Esophagus muscularis mucosa (tissue), 4 donors: ENCODE data around the gene DACH2. TPM values are rescaled to one million over a fixed set of nuclear protein-coding genes. Genes with fewer than 3 reads are reported as not detected.

Experiments
- DNase-seq: peaks from one replicate; pipeline ENCODE4 v3.0.0-alpha.2; 2017; ENCODE audit errors: extremely low spot score
- H3K27ac ChIP-seq, 4 donors: fragments of 200-600 bp; sonication (generic); replicated peaks in 1 of 4; 1 replicate in 3 of 4; 2 replicates in 1 of 4; pipeline ENCODE4 v1.5.1; 2016 to 2019; ENCODE audit warnings: mild to moderate bottlenecking in 1 of 4
- H3K27me3 ChIP-seq, 4 donors: fragments of 200-600 bp; sonication (generic); one replicate each; pipeline versions ENCODE4 v1.5.1 to v1.6.0; 2016 to 2019
- H3K36me3 ChIP-seq, 4 donors: fragments of 200-600 bp; sonication (generic); one replicate each; pipeline ENCODE4 v1.5.1; 2016 to 2019
- H3K4me1 ChIP-seq, 4 donors: fragments of 200-600 bp; sonication (generic); one replicate each; pipeline ENCODE4 v1.5.1; 2016 to 2019
- H3K4me3 ChIP-seq, 4 donors: fragments of 200-600 bp; sonication (generic); 1 replicate in 2 of 4; 2 replicates in 2 of 4; pipeline ENCODE4 v1.5.1; 2016 to 2019; ENCODE audit warnings: mild to moderate bottlenecking in 4 of 4, moderate library complexity in 1 of 4
- H3K9me3 ChIP-seq, 4 donors: fragments of 200-600 bp; sonication (generic); 1 replicate in 3 of 4; 2 replicates in 1 of 4; pipeline ENCODE4 v1.5.1; 2016 to 2019
- CTCF ChIP-seq, 3 experiments: fragments of 200-600 bp in 2 of 3; fragments of 450-650 bp in 1 of 3; sonication (generic) in 2 of 3; IDR thresholded peaks; one replicate each; pipeline ENCODE4 v1.5.1; 2017 to 2019; ENCODE audit warnings: antibody characterized with exemption in 3 of 3, mild to moderate bottlenecking in 2 of 3, moderate library complexity in 1 of 3
- EP300 ChIP-seq: sonication (generic); formaldehyde crosslinking; IDR thresholded peaks from one replicate; pipeline ENCODE4 v1.6.1; 2017; ENCODE audit warnings: antibody characterized with exemption
- POLR2A ChIP-seq: fragments of 450-650 bp; IDR thresholded peaks from one replicate; pipeline ENCODE4 v1.6.1; 2017; ENCODE audit warnings: antibody characterized with exemption, moderate library complexity, mild to moderate bottlenecking, low read depth
- POLR2AphosphoS5 ChIP-seq, 2 donors: sonication (generic); formaldehyde crosslinking; IDR thresholded peaks; one replicate each; pipeline ENCODE4 v1.6.1; 2017; ENCODE audit warnings: antibody characterized with exemption in 2 of 2
- WGBS: methylation state at CpG from one replicate; pipeline ENCODE4 v1.1.5; 2018; 5-methylcytosine and 5-hydroxymethylcytosine counted together
- intact Hi-C: fragments of 100-400 bp; cut with DNase I; formaldehyde crosslinking; loops from one replicate; pipeline ENCODE4 v1.15.1; 2023
- total RNA-seq, 4 donors: library from RNA; depleted of rRNA; stranded (reverse); fragments of >200 nt; gene quantifications; one replicate each; pipeline versions ENCODE4 v1.1.0 to v1.2.1, GENCODE V29; 2016

DACH2 gene
- total RNA-seq = under 1 TPM in 1 of 4 donors, not detected in 3; 0.39 TPM

- H3K27ac ChIP-seq = no peak within 1 kb of the TSS
- no peak for DNase-seq
- no peaks in the 10 kb centered on the region for H3K9me3 ChIP-seq
- no peaks in the 10 kb centered on the region for H3K36me3 ChIP-seq
- 23% methylated on average over 31 of the region's 34 CpGs for WGBS
- intact Hi-C loops = no loop called here
- TF ChIP-seq EP300 = no peak
- TF ChIP-seq CTCF (IDR thresholded peaks at IDR 0.05) = no peak
- no peak for TF ChIP-seq POLR2AphosphoS5 (IDR thresholded peaks at IDR 0.05)
- no peak for TF ChIP-seq POLR2A
- peaks cover 0 to 16% (median 14%) of the 10 kb centered on the region in 4 donors for H3K4me1 ChIP-seq
- H3K4me3 ChIP-seq = peak within 1 kb of the TSS; percentile 46 to 59 (median 46)
- H3K27me3 ChIP-seq = peaks cover 0 to 24% (median 0%) of the 10 kb centered on the region in 4 donors
Observed at GRCh38 chrX:86148024-86148511, at the start of gene DACH2. Gene DACH2 (plus strand): TSS chrX:86148451.

- no peaks in the 10 kb centered on the region for H3K36me3 ChIP-seq
- 83% methylated on average over 2 of the region's 2 CpGs for WGBS
- DNase-seq = no peak
- H3K4me3 ChIP-seq = no peak overlapping the region
- no peaks in the 10 kb centered on the region for H3K4me1 ChIP-seq
- no peak overlapping the region for H3K27ac ChIP-seq
- TF ChIP-seq POLR2A (no peak), CTCF (IDR thresholded peaks at IDR 0.05) (no peak), POLR2AphosphoS5 (IDR thresholded peaks at IDR 0.05) (no peak), EP300 (no peak)
- no peaks in the 10 kb centered on the region for H3K9me3 ChIP-seq
- H3K27me3 ChIP-seq = no peaks in the 10 kb centered on the region
- intact Hi-C loops = no loop called here
Observed at GRCh38 chrX:86102341-86102740, 45.9 kb upstream of the DACH2 start.

- Histone ChIP-seq H3K4me3 (no peak overlapping the region), H3K9me3 (no peaks in the 10 kb centered on the region), H3K27ac (no peak overlapping the region), H3K27me3 (no peaks in the 10 kb centered on the region), H3K4me1 (no peaks in the 10 kb centered on the region), H3K36me3 (no peaks in the 10 kb centered on the region)
- no peak for DNase-seq
- TF ChIP-seq CTCF (IDR thresholded peaks at IDR 0.05) (no peak), POLR2A (no peak)
- intact Hi-C loops = no loop called here
- WGBS = 50% methylated on average over 1 of the region's 1 CpG
Observed at GRCh38 chrX:86103061-86103460, 45.2 kb upstream of the DACH2 start.

GRCh38 chrX:86104526-86104925 lies 43.7 kb upstream of the DACH2 start:
- Histone ChIP-seq H3K4me3 (no peak overlapping the region), H3K9me3 (no peaks in the 10 kb centered on the region), H3K4me1 (no peaks in the 10 kb centered on the region), H3K27ac (no peak overlapping the region), H3K36me3 (no peaks in the 10 kb centered on the region), H3K27me3 (no peaks in the 10 kb centered on the region)
- WGBS = 71% methylated on average over 1 of the region's 1 CpG
- TF ChIP-seq CTCF (IDR thresholded peaks at IDR 0.05) (no peak), POLR2A (no peak), EP300 (no peak)
- intact Hi-C loops = no loop called here
- no peak for DNase-seq

- TF ChIP-seq EP300 (no peak), CTCF (IDR thresholded peaks at IDR 0.05) (no peak)
- Histone ChIP-seq H3K9me3 (no peaks in the 10 kb centered on the region), H3K4me3 (no peak overlapping the region), H3K36me3 (no peaks in the 10 kb centered on the region), H3K27ac (no peak overlapping the region), H3K27me3 (no peaks in the 10 kb centered on the region), H3K4me1 (no peaks in the 10 kb centered on the region)
- 83% methylated on average over 1 of the region's 1 CpG for WGBS
- no peak for DNase-seq
- intact Hi-C loops = no loop called here
Observed at GRCh38 chrX:86121916-86122315, 26.3 kb upstream of the DACH2 start.
